ENCODE data around the gene CORIN.

CORIN gene

GRCh38 chr4:47852136-47852535 lies 14.3 kb upstream of the CORIN start:
- Histone ChIP-seq H3K4me2 (ENCODE audit: low read length, poor library complexity, severe bottlenecking) (no peak overlapping the region), H3K36me3 (ENCODE audit: control insufficient read depth in 1 of 2, insufficient read depth in 2 of 2, low read depth in 1 of 2, low read length in 2 of 2) (peaks cover 0 to 42% of the 10 kb centered on the region in 2 experiments), H2BK120ac (ENCODE audit: low read depth, low read length) (no peak overlapping the region), H2AFZ (ENCODE audit: low read depth, low read length) (no peak overlapping the region), H3K9me3 (ENCODE audit: control insufficient read depth, low read length) (no peaks in the 10 kb centered on the region), H3K14ac (ENCODE audit: low read length in 2 of 2) (no peak overlapping the region), H2BK15ac (ENCODE audit: low read depth, poor library complexity, severe bottlenecking) (no peak overlapping the region), H3K27me3 (ENCODE audit: control insufficient read depth in 1 of 2, insufficient read depth in 1 of 2, low read length in 2 of 2) (no peaks in the 10 kb centered on the region), H3K4ac (ENCODE audit: low read depth in 1 of 2, low read length in 2 of 2) (no peak overlapping the region), H2AK5ac (ENCODE audit: low read length, severe bottlenecking) (no peak overlapping the region), H3K9ac (ENCODE audit: low read length) (no peak overlapping the region), H4K91ac (ENCODE audit: low read length) (no peak overlapping the region), H2BK12ac (ENCODE audit: low read length in 2 of 2) (no peak overlapping the region), H2BK5ac (ENCODE audit: low read depth, low read length, poor library complexity, severe bottlenecking) (no peak overlapping the region), H4K8ac (ENCODE audit: low read length) (no peak overlapping the region), H3K23ac (ENCODE audit: low read length in 2 of 2) (no peak overlapping the region), H3K4me3 (ENCODE audit: insufficient read depth in 1 of 2, low read depth in 1 of 2, low read length in 2 of 2) (no peak overlapping the region), H3K18ac (ENCODE audit: low read depth in 1 of 2, low read length in 2 of 2) (no peak overlapping the region), H3K27ac (ENCODE audit: low read length, poor library complexity, severe bottlenecking) (no peak overlapping the region), H3K79me1 (replicated peaks; ENCODE audit: low read length, poor library complexity, severe bottlenecking) (no peaks in the 10 kb centered on the region), H3K4me1 (ENCODE audit: control insufficient read depth, insufficient read depth, low read depth, low read length) (no peaks in the 10 kb centered on the region)
- WGBS: 56% methylated on average over 1 of the region's 1 CpG
- peak; percentile 44 for DNase-seq

- H2BK12ac ChIP-seq (ENCODE audit: low read length in 2 of 2): no peak overlapping the region
- H3K14ac ChIP-seq (ENCODE audit: low read length in 2 of 2): no peak overlapping the region
- no CpG with 5 or more reads among the region's 1 CpG for WGBS
- H3K18ac ChIP-seq (ENCODE audit: low read depth in 1 of 2, low read length in 2 of 2): no peak overlapping the region
- H3K4ac ChIP-seq (ENCODE audit: low read depth in 1 of 2, low read length in 2 of 2): no peak overlapping the region
- H4K8ac ChIP-seq (ENCODE audit: low read length): no peak overlapping the region
- DNase-seq: no peak
- no peak overlapping the region for H2BK5ac ChIP-seq (ENCODE audit: low read depth, low read length, poor library complexity, severe bottlenecking)
- no peak overlapping the region for H3K4me3 ChIP-seq (ENCODE audit: insufficient read depth in 1 of 2, low read depth in 1 of 2, low read length in 2 of 2)
- peaks cover 0 to 43% of the 10 kb centered on the region in 2 experiments for H3K36me3 ChIP-seq (ENCODE audit: control insufficient read depth in 1 of 2, insufficient read depth in 2 of 2, low read depth in 1 of 2, low read length in 2 of 2)
- H2BK120ac ChIP-seq (ENCODE audit: low read depth, low read length): no peak overlapping the region
- H4K91ac ChIP-seq (ENCODE audit: low read length): no peak overlapping the region
- H3K27ac ChIP-seq (ENCODE audit: low read length, poor library complexity, severe bottlenecking): no peak overlapping the region
- no peaks in the 10 kb centered on the region for H3K9me3 ChIP-seq (ENCODE audit: control insufficient read depth, low read length)
- H3K27me3 ChIP-seq (ENCODE audit: control insufficient read depth in 1 of 2, insufficient read depth in 1 of 2, low read length in 2 of 2): no peaks in the 10 kb centered on the region
- no peaks in the 10 kb centered on the region for H3K4me1 ChIP-seq (ENCODE audit: control insufficient read depth, insufficient read depth, low read depth, low read length)
- H2BK15ac ChIP-seq (ENCODE audit: low read depth, poor library complexity, severe bottlenecking): no peak overlapping the region
- no peak overlapping the region for H2AFZ ChIP-seq (ENCODE audit: low read depth, low read length)
- no peak overlapping the region for H3K9ac ChIP-seq (ENCODE audit: low read length)
- H2AK5ac ChIP-seq (ENCODE audit: low read length, severe bottlenecking): no peak overlapping the region
- no peak overlapping the region for H3K4me2 ChIP-seq (ENCODE audit: low read length, poor library complexity, severe bottlenecking)
- H3K79me1 ChIP-seq (replicated peaks; ENCODE audit: low read length, poor library complexity, severe bottlenecking): no peaks in the 10 kb centered on the region
- no peak overlapping the region for H3K23ac ChIP-seq (ENCODE audit: low read length in 2 of 2)
Measured at GRCh38 chr4:47849466-47849865, 11.6 kb upstream of the CORIN start.

DNA sequence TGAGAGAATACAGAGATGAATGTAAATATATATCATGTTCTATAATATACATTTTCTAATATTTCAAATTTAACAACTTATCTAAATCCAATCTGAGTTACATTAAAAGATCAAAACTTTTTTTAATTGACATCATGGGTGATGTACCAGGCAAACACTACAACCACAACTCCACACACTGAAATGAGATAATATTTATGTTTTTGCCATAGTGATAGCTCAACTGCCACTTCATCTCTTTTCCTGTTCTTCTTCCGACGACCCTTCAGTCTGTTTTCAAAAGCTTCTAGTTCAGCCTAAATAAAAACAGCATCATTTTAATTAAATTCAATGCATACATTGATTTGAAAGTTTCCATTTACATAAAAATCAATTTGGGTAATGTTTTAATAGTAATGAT lies 10.2 kb upstream of the CORIN start:
- Histone ChIP-seq H3K4me1 (ENCODE audit: control insufficient read depth, insufficient read depth, low read depth, low read length) (no peaks in the 10 kb centered on the region), H3K36me3 (ENCODE audit: control insufficient read depth in 1 of 2, insufficient read depth in 2 of 2, low read depth in 1 of 2, low read length in 2 of 2) (peaks cover 0 to 45% of the 10 kb centered on the region in 2 experiments), H2BK120ac (ENCODE audit: low read depth, low read length) (no peak overlapping the region), H2BK5ac (ENCODE audit: low read depth, low read length, poor library complexity, severe bottlenecking) (no peak overlapping the region), H3K9me3 (ENCODE audit: control insufficient read depth, low read length) (no peaks in the 10 kb centered on the region), H3K27me3 (ENCODE audit: control insufficient read depth in 1 of 2, insufficient read depth in 1 of 2, low read length in 2 of 2) (no peaks in the 10 kb centered on the region), H2BK15ac (ENCODE audit: low read depth, poor library complexity, severe bottlenecking) (no peak overlapping the region), H3K79me1 (replicated peaks; ENCODE audit: low read length, poor library complexity, severe bottlenecking) (peaks cover 2% of the 10 kb centered on the region), H3K18ac (ENCODE audit: low read depth in 1 of 2, low read length in 2 of 2) (no peak overlapping the region), H2BK12ac (ENCODE audit: low read length in 2 of 2) (no peak overlapping the region), H3K4ac (ENCODE audit: low read depth in 1 of 2, low read length in 2 of 2) (no peak overlapping the region), H2AK5ac (ENCODE audit: low read length, severe bottlenecking) (no peak overlapping the region), H3K9ac (ENCODE audit: low read length) (no peak overlapping the region), H3K14ac (ENCODE audit: low read length in 2 of 2) (no peak overlapping the region), H3K4me2 (ENCODE audit: low read length, poor library complexity, severe bottlenecking) (no peak overlapping the region), H3K27ac (ENCODE audit: low read length, poor library complexity, severe bottlenecking) (no peak overlapping the region), H2AFZ (ENCODE audit: low read depth, low read length) (no peak overlapping the region), H3K4me3 (ENCODE audit: insufficient read depth in 1 of 2, low read depth in 1 of 2, low read length in 2 of 2) (no peak overlapping the region), H3K23ac (ENCODE audit: low read length in 2 of 2) (no peak overlapping the region), H4K8ac (ENCODE audit: low read length) (no peak overlapping the region), H4K91ac (ENCODE audit: low read length) (no peak overlapping the region)
- whole genome bisulfite sequencing: 100% methylated on average over 2 of the region's 2 CpGs
- DNase-seq: no peak

GRCh38 chr4:47842985-47843384 lies 5.1 kb upstream of the CORIN start:
- no peak for DNase-seq
- Histone ChIP-seq H3K79me1 (replicated peaks; ENCODE audit: low read length, poor library complexity, severe bottlenecking) (peaks cover 4% of the 10 kb centered on the region), H4K91ac (ENCODE audit: low read length) (no peak overlapping the region), H2BK5ac (ENCODE audit: low read depth, low read length, poor library complexity, severe bottlenecking) (no peak overlapping the region), H3K18ac (ENCODE audit: low read depth in 1 of 2, low read length in 2 of 2) (no peak overlapping the region), H3K4ac (ENCODE audit: low read depth in 1 of 2, low read length in 2 of 2) (no peak overlapping the region), H4K8ac (ENCODE audit: low read length) (no peak overlapping the region), H3K23ac (ENCODE audit: low read length in 2 of 2) (no peak overlapping the region), H3K4me2 (ENCODE audit: low read length, poor library complexity, severe bottlenecking) (no peak overlapping the region), H2AFZ (ENCODE audit: low read depth, low read length) (no peak overlapping the region), H3K36me3 (ENCODE audit: control insufficient read depth in 1 of 2, insufficient read depth in 2 of 2, low read depth in 1 of 2, low read length in 2 of 2) (peaks cover 0 to 24% of the 10 kb centered on the region in 2 experiments), H3K14ac (ENCODE audit: low read length in 2 of 2) (no peak overlapping the region), H3K4me1 (ENCODE audit: control insufficient read depth, insufficient read depth, low read depth, low read length) (no peaks in the 10 kb centered on the region), H2BK12ac (ENCODE audit: low read length in 2 of 2) (no peak overlapping the region), H2AK5ac (ENCODE audit: low read length, severe bottlenecking) (no peak overlapping the region), H3K27me3 (ENCODE audit: control insufficient read depth in 1 of 2, insufficient read depth in 1 of 2, low read length in 2 of 2) (no peaks in the 10 kb centered on the region), H3K9me3 (ENCODE audit: control insufficient read depth, low read length) (no peaks in the 10 kb centered on the region), H2BK120ac (ENCODE audit: low read depth, low read length) (no peak overlapping the region), H2BK15ac (ENCODE audit: low read depth, poor library complexity, severe bottlenecking) (no peak overlapping the region), H3K4me3 (ENCODE audit: insufficient read depth in 1 of 2, low read depth in 1 of 2, low read length in 2 of 2) (no peak overlapping the region), H3K9ac (ENCODE audit: low read length) (no peak overlapping the region), H3K27ac (ENCODE audit: low read length, poor library complexity, severe bottlenecking) (no peak overlapping the region)
